Retina (tissue), 1 donor: ENCODE measurements around the gene MBD5.

ENCODE experiments used
- DNase-seq: peaks from one replicate; pipeline ENCODE4 v3.0.0-alpha.2; 2016

The MBD5 gene

DNA sequence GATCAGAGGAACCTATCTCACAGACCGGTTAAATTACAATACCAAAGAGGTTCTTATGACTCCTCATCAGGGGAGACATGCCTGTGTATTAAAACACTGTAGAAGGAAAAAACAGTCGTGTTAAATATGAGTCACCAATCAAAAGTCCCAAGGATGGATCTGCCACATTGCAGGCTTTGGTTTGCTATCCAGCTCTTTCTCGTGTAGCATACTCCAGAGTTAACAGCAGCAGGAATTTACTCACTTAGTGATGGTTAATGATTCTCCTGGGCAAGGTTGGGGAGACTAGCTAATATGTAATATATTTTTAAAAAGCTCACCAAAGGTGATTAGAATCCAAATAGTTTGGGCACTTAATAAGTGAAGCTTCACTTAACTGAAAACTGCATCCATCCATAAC is 109.7 kb downstream of the MBD5 start:
- no peak for DNase-seq

DNA sequence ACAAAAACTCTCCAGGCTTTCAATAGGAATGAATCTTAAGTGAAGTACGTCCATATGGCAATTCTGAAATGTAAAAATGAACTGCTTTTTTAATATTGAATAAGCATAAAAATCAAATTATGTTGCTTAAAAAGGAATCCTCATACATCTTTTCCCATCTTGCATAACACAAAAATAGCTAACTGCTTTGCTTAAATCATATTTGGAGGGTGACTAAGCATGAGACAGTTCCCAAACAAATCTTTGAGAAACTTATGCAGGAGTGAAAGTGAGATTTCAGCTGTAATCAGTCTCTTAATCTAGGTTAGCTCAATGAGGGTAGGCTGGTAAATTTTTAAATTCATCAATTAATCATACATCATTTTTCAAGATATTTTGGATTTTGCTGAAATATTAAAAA is 111.5 kb downstream of the MBD5 start:
- no peak for DNase-seq

- DNase-seq, result no peak
These were observed 114.8 kb downstream of the MBD5 start for GRCh38 chr2:148135705-148136104.

GRCh38 chr2:148136441-148136840 is 115.5 kb downstream of the MBD5 start:
- DNase-seq, result no peak

GRCh38 chr2:148161909-148162435 is 141.1 kb downstream of the MBD5 start:
- no peak for DNase-seq

GRCh38 chr2:148162871-148163270 is 142.0 kb downstream of the MBD5 start:
- no peak for DNase-seq

- no peak for DNase-seq
These were observed 145.1 kb downstream of the MBD5 start for GRCh38 chr2:148165975-148166374.

DNA sequence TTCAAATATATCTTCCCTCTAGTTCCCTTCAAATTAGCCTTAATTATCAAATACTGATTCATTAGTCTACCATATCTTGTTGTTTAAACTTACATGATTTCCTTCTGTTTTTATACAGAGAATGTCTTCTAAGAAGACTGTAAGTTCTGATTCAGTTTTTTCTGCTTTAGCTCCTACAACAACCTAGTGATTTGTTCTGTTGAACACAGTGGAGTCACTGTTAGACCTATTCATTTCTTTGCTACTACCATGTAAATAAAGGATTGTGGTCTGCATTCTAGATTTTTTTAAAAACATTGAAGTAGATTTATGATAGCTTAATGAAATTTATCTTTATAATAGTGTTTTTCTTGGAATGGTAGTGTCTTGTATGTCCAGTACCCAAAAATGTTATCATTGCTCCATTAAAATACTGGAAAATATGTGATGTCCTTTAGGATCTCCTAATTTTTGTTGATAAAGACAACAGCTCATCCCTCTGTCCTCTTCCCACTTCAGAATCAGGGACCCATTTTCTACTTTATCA is 146.4 kb downstream of the MBD5 start:
- no peak for DNase-seq

DNA sequence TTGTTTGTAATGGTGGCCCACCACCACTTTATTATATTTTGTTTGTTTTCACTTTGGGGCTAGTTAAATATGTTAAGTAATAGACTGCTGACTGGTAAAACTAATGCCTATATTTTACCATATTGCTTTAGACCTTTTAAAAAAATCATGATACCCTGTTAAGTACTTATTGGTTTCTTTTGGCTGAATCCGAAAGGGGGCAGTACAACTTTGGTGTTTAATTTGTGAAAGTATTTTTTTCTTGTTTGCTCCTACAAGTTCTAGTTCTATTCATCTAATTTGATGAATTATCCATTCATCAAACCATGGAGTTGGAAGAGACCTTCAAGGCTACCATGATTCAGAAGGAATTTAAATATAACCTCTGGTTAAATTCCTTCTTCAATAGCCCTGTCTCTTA is 147.0 kb downstream of the MBD5 start:
- no peak for DNase-seq

DNA sequence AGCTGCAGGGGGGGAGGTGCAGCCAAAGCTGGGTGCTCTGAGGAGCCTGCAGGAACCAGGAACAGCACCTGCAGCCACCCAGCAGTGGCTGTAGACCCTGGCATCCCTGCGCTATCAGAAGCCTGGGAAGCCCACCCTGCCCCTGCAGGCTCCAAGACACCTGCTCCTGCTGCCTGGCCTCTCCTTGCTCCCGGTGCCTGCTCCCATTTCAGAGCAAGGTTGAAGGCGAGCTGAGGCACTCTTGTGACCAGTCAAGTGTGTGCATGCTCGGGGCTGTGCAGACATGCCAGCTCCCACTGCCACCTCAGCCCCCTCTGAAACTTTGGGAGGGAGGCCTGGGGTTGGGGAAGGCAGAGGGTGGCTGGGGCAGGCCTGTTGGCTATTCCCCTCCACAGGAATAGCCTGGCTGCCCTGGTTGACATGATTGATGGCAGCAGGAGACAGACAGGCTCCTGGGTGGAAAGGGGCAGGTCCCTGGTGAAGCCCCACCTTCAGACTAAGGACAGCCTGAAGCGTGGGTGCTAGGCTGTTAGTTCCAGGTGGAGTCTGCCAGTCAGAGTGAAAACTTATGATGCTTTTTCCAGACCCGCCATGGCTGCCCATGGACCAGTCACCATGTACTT is 151.4 kb downstream of the MBD5 start:
- DNase-seq, result no peak

DNA sequence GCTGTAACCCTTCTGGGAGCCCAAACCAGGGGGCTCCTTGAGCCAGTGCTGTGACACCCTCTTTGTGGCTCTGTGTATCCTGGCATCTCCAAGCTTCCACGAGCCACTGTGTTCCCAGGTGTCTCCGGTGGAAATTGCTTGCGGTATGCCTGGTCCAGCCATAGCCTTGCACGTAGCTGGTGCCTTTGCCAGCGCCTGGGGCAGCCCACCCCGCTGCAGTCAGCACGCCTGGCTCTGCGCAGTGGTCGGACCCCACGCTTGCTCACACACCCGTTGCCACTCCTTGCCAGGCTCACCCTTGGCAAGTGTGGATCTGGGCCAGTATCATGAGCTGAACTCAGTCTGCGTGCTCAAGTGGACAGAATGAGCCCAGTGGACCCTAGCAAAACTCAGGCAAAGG is 152.3 kb downstream of the MBD5 start:
- DNase-seq, result no peak

DNA sequence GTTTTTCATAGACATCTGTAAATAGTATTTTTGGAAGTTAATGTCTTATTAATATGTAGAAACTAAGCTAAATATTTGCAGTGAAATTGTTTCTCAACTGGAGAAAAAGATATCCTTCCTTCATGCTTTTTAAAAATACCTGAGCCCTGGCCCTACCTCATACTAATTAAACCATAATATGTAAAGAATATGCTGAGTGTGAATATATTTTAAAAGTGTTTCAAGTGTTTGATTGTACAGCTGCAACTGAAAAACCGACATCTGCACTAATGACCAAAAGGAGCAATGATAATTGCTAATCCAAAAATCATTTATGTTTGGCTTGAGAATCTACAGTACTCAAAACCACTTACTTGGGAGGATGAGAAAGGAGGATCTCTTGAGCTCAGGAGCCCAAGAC is 156.7 kb downstream of the MBD5 start:
- DNase-seq, result no peak

DNA sequence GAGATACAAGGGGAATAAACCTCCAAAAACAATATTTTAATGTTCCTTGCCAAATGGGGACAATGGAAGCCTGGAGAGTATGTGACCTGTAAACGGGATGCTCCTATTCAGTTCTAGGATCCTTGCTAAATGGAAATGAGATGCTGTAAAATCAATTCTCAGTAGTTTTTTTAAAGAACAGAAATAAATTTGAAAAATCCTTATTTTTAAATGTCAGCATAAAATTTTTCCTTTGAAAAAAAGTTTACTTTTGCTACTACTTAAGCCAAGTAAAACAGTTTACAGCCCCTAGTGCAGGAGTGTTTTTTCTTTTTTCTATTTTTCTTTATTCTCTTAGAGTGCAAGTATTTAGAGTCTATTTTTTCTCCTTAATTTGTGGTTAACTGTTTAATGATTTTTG is 158.8 kb downstream of the MBD5 start:
- no peak for DNase-seq

DNA sequence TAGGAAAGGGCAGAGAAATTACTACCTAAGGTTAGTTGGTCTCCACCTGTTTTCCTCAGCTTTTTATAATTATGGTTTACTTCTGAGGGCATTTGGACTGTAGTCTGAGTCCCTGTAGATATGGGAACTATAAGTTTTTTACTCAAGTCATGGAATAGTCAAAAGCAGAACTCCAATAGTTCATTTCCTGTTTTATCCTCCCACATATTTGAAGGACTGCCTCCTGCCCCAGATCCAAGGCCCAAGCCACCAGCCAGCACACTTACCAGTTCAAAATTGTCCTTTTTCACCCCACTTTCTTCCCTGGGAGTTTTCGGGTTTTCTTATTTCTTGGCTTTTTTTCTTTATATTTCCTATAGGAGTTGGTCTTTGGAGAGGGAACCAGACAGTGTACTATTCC is 164.1 kb downstream of the MBD5 start:
- no peak for DNase-seq

DNA sequence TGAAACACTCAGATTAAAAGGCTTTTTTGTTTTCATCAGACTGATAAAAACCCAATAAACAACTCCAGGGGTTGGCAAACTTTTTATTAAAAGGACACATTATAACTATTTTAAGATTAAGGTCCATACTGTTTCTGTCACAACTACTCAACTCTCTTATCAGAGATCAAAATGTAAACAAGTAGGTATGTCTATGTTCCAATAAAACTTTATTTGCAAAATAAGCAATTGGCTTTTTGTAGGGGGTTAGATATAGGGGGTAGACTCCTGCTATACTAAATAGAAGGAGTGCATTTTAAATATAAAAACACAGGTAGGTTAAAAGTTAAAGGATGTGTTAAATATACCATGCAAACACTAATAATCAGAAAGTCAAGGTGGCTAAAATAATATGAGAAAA is 174.0 kb downstream of the MBD5 start:
- no peak for DNase-seq

DNA sequence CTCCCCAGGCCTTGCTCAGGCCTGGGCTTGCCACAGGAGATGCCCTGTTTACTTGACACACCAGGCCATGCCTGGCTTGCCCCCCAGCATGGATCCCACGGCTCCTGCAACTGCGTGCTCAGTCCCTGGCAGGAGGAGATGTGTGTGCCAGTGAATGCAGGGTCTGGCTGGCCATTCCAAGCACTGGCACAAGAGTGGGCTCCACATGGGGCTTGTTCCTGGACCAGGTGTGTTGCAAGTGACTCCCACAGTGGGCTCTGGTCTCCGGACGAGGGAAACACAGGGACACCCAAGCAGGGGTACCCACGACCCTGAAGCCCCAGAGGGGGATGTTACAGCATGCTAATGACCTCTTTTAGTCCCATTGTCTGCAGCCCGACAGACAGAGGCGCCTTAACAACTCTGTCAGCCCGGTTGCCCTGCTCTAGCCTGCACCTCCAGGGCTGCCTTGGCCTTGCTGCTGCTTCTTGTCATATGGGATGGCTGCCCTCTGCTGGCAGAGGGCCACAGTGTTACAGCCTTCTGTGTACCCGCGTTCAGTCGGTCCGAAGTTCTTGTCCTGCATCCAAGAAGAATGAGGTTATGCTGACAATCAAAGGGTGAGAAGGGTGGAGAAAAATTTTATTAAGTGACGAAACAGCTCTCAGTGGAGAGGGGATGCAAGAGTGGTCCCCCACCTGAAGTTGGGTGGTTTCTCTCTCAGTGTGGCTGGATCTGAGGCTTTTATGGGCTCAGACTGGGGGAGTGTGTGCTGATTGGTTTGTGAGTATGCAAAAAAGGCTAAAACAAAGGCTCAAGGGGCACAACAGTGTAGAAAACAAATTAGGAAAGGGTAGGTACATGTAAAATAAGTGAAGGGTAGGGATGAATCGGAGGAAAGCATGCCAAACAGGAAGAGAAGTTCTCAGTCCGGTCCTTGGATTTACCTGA is 180.4 kb downstream of the MBD5 start:
- no peak for DNase-seq

GRCh38 chr2:148202237-148202636 is 181.3 kb downstream of the MBD5 start:
- DNase-seq, result no peak

DNA sequence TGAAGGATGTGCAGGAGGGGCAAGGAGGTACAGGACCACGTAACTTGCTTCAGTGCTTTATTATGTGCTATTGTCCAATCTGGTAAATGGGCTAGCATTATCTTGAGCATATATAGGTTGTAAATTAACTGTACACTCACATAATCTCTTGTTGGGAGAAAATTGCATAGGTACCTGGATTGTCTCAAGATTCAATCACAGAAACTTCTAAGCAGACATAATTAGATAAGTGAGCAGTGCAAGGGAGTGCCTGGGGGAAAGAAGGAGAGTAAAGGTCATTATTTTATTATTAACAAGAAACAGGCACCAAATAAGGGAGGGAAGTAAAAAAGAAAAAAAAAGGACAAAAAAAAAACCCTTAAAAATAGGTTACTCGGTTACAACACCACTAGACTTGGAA is 186.2 kb downstream of the MBD5 start:
- no peak for DNase-seq

- no peak for DNase-seq
These were observed 188.7 kb downstream of the MBD5 start for GRCh38 chr2:148209603-148210002.

DNA sequence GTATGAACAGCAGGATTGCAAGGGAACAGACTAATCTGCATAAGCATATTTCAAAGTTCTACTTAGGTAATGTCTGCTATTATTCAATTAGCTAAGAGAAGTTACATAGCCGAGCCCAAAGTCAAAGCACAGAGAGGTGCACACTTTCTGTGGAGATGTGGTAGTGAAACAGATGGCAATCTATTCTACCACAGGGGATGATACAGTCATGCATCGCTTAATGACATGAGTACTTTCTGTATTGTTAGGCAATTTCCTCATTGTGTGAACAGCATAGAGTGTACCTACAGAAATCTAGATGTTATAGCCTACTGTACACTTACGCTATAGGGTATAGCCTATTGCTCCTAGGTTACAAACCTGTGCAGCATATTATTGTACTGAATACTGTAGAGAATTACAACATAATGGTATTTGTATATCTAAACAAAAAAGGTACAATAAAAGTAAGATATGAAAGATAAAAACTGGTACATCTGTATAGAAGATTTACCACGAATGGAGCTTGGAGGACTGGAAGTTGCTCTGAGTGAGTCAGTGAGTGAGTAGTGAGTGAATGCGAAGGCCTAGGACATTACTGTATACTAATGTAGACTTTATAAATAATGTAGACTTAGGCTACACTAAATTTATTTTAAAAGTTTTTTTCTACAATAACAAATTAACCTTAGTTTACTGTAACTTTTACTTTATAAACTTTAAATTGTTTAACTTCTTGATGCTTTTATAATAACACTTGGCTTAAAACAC is 197.6 kb downstream of the MBD5 start:
- no peak for DNase-seq

GRCh38 chr2:148221166-148221565 is 200.3 kb downstream of the MBD5 start:
- no peak for DNase-seq

- DNase-seq, result no peak
These were observed 201.0 kb downstream of the MBD5 start for GRCh38 chr2:148221926-148222325.

- no peak for DNase-seq
These were observed 211.0 kb downstream of the MBD5 start for GRCh38 chr2:148231858-148232257.
